GM12872 (cell line): ENCODE measurements around the gene C1orf115.

Experiments used
- CTCF ChIP-seq: IDR thresholded peaks from 3 replicates; pipeline ENCODE4 v1.5.1; 2011; ENCODE audit warnings: low read depth, mild to moderate bottlenecking, low read length, moderate library complexity; ENCODE audit not compliant: insufficient read depth

The C1orf115 gene

GRCh38 chr1:220710333-220710732, 20.2 kb downstream of the C1orf115 start:
- TF ChIP-seq CTCF, result no peak

GRCh38 chr1:220711056-220711809, 21.1 kb downstream of the C1orf115 start:
- TF ChIP-seq CTCF, result no peak

GRCh38 chr1:220717800-220718640, 27.9 kb downstream of the C1orf115 start:
- TF ChIP-seq CTCF, result no peak

GRCh38 chr1:220726634-220727033, 36.5 kb downstream of the C1orf115 start:
- peak; percentile 61 for TF ChIP-seq CTCF

GRCh38 chr1:220727519-220727918, 37.4 kb downstream of the C1orf115 start:
- no peak for TF ChIP-seq CTCF

GRCh38 chr1:220730486-220730885, 40.3 kb downstream of the C1orf115 start:
- no peak for TF ChIP-seq CTCF

- TF ChIP-seq CTCF, result no peak
These were observed 42.0 kb downstream of the C1orf115 start for GRCh38 chr1:220732137-220732536.
